ENCODE data around the gene NDUFS8. TPM values are rescaled to one million over a fixed set of nuclear protein-coding genes. Genes with fewer than 3 reads are reported as not detected.

NDUFS8 gene
- total and polyA plus RNA-seq, 2 of the 13 experiments (the other 11 are each of a cell fraction or from before 2014, with no cell fraction given) = 96.7 to 158 TPM

DNA sequence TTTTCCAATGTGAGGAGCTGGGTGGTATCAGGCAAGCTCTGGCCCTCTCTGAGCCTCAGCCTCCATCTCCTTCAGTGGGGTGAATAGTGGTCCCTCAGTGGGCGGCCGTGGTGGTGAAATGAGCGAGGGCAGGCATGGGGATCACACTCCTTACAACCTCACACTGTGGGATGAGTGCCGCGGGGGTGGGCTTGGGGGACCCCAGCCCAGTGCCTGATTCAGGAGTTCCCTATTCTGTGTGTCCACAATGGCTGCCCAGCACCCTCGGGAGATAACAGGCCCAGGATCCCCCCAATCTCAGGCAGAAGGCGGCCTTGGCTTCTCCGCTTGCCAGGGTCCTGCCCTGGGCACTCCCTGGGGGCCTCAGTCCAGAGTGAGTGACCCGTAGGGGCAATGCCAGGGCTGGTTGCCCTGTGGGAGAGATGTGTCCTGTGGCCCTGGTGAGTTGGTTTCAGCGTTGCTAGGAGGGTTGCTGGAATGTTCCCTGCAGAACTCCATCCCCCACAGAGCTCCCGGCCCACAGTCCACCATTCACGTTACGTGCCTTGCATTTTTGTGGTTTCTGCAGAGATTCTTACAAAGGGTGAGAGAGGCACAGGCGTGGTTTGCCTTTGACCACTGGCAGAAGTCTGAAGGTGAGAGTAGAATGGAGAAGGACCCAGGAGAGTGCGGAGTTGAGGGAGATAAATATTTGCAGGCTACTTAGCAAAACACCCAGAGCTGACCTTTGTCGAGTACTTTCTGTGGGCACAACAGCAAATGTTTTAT lies 17.5 kb upstream of the NDUFS8 start (continued):
- TF ChIP-seq, protein P1, sequence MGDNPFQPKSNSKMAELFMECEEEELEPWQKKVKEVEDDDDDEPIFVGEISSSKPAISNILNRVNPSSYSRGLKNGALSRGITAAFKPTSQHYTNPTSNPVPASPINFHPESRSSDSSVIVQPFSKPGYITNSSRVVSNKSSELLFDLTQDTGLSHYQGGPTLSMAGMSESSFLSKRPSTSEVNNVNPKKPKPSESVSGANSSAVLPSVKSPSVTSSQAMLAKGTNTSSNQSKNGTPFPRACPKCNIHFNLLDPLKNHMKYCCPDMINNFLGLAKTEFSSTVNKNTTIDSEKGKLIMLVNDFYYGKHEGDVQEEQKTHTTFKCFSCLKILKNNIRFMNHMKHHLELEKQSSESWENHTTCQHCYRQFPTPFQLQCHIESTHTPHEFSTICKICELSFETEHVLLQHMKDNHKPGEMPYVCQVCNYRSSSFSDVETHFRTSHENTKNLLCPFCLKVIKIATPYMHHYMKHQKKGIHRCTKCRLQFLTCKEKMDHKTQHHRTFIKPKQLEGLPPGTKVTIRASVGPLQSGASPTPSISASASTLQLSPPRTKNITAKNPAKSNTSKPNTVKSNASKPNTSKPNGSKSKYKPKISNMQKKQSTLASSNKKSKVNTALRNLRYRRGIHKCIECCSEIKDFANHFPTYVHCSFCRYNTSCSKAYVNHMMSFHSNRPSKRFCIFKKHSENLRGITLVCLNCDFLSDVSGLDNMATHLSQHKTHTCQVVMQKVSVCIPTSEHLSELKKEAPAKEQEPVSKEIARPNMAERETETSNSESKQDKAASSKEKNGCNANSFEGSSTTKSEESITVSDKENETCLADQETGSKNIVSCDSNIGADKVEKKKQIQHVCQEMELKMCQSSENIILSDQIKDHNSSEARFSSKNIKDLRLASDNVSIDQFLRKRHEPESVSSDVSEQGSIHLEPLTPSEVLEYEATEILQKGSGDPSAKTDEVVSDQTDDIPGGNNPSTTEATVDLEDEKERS (CRISPR knock-in tag; IDR thresholded peaks at IDR 0.05) = no peak
- TF ChIP-seq ELF3 (CRISPR knock-in tag; IDR thresholded peaks at IDR 0.05) (no peak), MEIS1 (CRISPR knock-in tag; IDR thresholded peaks at IDR 0.05; ENCODE audit: borderline replicate concordance) (no peak), ZBTB7A (CRISPR knock-in tag; IDR thresholded peaks at IDR 0.05) (no peak; the same call in 1 of the 2 replicates), ZNF160 (CRISPR knock-in tag; IDR thresholded peaks at IDR 0.05) (no peak), ZNF446 (CRISPR knock-in tag; IDR thresholded peaks at IDR 0.05) (no peak), ZNF335 (CRISPR knock-in tag; IDR thresholded peaks at IDR 0.05) (0 out of 2 replicates have a peak, but pooled peaks have one; percentile 39), NCOA2 (CRISPR knock-in tag; IDR thresholded peaks at IDR 0.05) (peak; percentile 71), SNAPC2 (CRISPR knock-in tag; IDR thresholded peaks at IDR 0.05) (no peak), GATAD2A (CRISPR knock-in tag; IDR thresholded peaks at IDR 0.05) (peak; percentile 79), ZNF354B (CRISPR knock-in tag; IDR thresholded peaks at IDR 0.05) (no peak), KLF16 (CRISPR knock-in tag; IDR thresholded peaks at IDR 0.05) (0 out of 4 replicates have a peak, but pooled peaks of 1 of the 2 experiments have one; percentile 29), TCF7 (IDR thresholded peaks at IDR 0.05; ENCODE audit: low read depth) (peak; percentile 44; the same call in 1 of the 2 replicates), ZNF224 (CRISPR knock-in tag; IDR thresholded peaks at IDR 0.05) (no peak)
- TF ChIP-seq, protein P2, sequence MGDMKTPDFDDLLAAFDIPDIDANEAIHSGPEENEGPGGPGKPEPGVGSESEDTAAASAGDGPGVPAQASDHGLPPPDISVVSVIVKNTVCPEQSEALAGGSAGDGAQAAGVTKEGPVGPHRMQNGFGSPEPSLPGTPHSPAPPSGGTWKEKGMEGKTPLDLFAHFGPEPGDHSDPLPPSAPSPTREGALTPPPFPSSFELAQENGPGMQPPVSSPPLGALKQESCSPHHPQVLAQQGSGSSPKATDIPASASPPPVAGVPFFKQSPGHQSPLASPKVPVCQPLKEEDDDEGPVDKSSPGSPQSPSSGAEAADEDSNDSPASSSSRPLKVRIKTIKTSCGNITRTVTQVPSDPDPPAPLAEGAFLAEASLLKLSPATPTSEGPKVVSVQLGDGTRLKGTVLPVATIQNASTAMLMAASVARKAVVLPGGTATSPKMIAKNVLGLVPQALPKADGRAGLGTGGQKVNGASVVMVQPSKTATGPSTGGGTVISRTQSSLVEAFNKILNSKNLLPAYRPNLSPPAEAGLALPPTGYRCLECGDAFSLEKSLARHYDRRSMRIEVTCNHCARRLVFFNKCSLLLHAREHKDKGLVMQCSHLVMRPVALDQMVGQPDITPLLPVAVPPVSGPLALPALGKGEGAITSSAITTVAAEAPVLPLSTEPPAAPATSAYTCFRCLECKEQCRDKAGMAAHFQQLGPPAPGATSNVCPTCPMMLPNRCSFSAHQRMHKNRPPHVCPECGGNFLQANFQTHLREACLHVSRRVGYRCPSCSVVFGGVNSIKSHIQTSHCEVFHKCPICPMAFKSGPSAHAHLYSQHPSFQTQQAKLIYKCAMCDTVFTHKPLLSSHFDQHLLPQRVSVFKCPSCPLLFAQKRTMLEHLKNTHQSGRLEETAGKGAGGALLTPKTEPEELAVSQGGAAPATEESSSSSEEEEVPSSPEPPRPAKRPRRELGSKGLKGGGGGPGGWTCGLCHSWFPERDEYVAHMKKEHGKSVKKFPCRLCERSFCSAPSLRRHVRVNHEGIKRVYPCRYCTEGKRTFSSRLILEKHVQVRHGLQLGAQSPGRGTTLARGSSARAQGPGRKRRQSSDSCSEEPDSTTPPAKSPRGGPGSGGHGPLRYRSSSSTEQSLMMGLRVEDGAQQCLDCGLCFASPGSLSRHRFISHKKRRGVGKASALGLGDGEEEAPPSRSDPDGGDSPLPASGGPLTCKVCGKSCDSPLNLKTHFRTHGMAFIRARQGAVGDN (CRISPR knock-in tag; IDR thresholded peaks at IDR 0.05) = peak; percentile 86
- TF ChIP-seq, protein P3, sequence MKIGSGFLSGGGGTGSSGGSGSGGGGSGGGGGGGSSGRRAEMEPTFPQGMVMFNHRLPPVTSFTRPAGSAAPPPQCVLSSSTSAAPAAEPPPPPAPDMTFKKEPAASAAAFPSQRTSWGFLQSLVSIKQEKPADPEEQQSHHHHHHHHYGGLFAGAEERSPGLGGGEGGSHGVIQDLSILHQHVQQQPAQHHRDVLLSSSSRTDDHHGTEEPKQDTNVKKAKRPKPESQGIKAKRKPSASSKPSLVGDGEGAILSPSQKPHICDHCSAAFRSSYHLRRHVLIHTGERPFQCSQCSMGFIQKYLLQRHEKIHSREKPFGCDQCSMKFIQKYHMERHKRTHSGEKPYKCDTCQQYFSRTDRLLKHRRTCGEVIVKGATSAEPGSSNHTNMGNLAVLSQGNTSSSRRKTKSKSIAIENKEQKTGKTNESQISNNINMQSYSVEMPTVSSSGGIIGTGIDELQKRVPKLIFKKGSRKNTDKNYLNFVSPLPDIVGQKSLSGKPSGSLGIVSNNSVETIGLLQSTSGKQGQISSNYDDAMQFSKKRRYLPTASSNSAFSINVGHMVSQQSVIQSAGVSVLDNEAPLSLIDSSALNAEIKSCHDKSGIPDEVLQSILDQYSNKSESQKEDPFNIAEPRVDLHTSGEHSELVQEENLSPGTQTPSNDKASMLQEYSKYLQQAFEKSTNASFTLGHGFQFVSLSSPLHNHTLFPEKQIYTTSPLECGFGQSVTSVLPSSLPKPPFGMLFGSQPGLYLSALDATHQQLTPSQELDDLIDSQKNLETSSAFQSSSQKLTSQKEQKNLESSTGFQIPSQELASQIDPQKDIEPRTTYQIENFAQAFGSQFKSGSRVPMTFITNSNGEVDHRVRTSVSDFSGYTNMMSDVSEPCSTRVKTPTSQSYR (CRISPR knock-in tag; IDR thresholded peaks at IDR 0.05; ENCODE audit: borderline replicate concordance) = peak; percentile 96
- TF ChIP-seq, protein P4, sequence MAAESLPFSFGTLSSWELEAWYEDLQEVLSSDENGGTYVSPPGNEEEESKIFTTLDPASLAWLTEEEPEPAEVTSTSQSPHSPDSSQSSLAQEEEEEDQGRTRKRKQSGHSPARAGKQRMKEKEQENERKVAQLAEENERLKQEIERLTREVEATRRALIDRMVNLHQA (CRISPR knock-in tag; IDR thresholded peaks at IDR 0.05) = no peak
- TF ChIP-seq, protein P5, sequence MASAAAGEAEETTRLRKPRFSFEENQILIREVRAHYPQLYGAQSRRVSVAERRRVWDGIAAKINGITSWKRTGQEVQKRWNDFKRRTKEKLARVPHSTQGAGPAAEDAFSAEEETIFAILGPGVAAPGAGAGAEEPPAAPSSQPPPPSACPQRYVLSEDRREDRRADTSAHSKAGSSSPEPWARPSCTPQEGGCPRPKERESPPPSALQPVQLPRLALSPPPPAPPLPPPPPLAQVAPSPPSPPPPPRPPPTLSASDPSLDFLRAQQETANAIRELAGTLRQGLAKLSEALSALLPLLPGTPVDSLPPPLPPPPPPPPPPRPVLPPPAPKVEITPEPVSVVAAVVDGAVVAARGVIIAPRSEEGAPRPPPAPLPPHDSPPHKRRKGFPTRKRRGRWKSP (CRISPR knock-in tag; IDR thresholded peaks at IDR 0.05) = 0 out of 2 replicates have a peak, but pooled peaks have one; percentile 47
